ENCODE measurements around the gene UAP1L1. TPM values are rescaled to one million over a fixed set of nuclear protein-coding genes. Genes with fewer than 3 reads are reported as not detected.
A peak's percentile ranks its signal among the peaks of the same experiment; 100 is the strongest.
"Not testable (repeated sequence)": the region's sequence is repeated elsewhere in the genome, so short reads cannot be mapped to it uniquely, and the experiment has no call there.

The UAP1L1 gene
- total and polyA plus RNA-seq, 10 donors = 12.5 to 35.9 (median 26.6) TPM

DNA sequence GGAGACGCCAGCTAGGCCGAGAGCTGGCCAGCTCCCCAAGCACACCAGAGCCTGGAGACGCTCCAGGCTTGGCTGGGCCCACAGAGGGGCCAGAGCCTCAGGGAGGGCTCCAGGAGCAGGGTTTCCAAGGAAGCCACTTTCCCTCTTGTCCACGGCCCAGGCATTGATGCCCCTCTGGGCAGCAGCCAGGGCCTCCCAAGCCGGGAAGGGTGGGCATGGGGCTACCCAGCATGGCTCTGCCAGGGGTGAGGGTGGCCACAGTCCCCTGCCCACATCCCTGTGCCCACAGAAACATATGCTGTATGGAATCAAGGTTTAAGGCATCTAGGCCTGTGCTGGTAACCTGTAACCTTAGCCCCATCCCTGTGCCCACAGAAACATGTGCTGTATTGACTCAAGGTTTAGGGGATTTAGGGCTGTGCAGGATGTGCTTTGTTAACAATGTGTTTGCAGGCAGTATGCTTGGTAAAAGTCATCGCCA is 38.8 kb downstream of the UAP1L1 start:
- Histone ChIP-seq H3K27me3 (replicated peaks in 1 of 7) (no peaks in the 10 kb centered on the region), H3K9me3 (no peaks in the 10 kb centered on the region), H3K4me3 (no peak overlapping the region), H3K36me3 (peaks cover 0 to 24% (median 18%) of the 10 kb centered on the region in 6 donors), H3K4me1 (peaks cover 8 to 49% (median 25%) of the 10 kb centered on the region in 6 donors), H3K27ac (no peak overlapping the region)
- WGBS, 5 donors = 68 to 89% (median 78%) methylated on average over 5 to 6 of the region's 6 CpGs
- TF ChIP-seq POLR2A (IDR thresholded peaks at IDR 0.05) = no peak
- TF ChIP-seq, protein P1, sequence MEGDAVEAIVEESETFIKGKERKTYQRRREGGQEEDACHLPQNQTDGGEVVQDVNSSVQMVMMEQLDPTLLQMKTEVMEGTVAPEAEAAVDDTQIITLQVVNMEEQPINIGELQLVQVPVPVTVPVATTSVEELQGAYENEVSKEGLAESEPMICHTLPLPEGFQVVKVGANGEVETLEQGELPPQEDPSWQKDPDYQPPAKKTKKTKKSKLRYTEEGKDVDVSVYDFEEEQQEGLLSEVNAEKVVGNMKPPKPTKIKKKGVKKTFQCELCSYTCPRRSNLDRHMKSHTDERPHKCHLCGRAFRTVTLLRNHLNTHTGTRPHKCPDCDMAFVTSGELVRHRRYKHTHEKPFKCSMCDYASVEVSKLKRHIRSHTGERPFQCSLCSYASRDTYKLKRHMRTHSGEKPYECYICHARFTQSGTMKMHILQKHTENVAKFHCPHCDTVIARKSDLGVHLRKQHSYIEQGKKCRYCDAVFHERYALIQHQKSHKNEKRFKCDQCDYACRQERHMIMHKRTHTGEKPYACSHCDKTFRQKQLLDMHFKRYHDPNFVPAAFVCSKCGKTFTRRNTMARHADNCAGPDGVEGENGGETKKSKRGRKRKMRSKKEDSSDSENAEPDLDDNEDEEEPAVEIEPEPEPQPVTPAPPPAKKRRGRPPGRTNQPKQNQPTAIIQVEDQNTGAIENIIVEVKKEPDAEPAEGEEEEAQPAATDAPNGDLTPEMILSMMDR (IDR thresholded peaks at IDR 0.05 in 8 of 11, conservative IDR thresholded peaks at IDR 0.05 in 3 of 11) = no peak
- TF ChIP-seq POLR2AphosphoS5 (IDR thresholded peaks at IDR 0.05) = no peak
- DNase-seq = no peak
- intact Hi-C loops (cut with DNase I; ENCODE audit: low total_unique reads) = loop anchor here (5.0 kb wide), 1 partner anchor 106 kb away; the partner anchor contains the start of gene RNF208

DNA sequence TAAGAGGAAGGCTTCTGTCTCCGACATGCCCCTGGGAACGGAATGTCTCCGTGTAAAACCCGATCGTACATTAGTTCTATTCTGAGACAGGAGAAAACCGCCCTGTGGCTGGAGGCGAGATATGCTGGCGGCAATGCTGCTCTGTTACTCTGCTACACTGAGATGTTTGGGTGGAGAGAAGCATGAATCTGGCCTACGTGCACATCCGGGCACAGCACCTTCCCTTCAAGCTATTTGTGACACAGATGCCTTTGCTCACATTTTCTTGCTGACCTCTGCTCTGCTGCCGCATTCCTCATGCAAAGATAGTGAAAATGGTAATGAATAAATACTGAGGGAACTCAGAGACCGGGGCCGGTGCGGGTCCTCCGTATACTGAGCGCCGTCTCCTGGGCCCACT is 39.4 kb downstream of the UAP1L1 start:
- intact Hi-C loops (cut with DNase I; ENCODE audit: low total_unique reads) = loop anchor here (5.0 kb wide), 1 partner anchor 106 kb away; the partner anchor contains the start of gene RNF208
- H3K4me3 ChIP-seq = no peak overlapping the region
- H3K36me3 ChIP-seq = peaks cover 0 to 17% (median 12%) of the 10 kb centered on the region in 6 donors
- H3K4me1 ChIP-seq = peaks cover 8 to 53% (median 27%) of the 10 kb centered on the region in 6 donors
- DNase-seq = no peak
- no peak for TF ChIP-seq POLR2AphosphoS5 (IDR thresholded peaks at IDR 0.05)
- no peak for TF ChIP-seq POLR2A (IDR thresholded peaks at IDR 0.05)
- TF ChIP-seq, protein P1 (IDR thresholded peaks at IDR 0.05 in 8 of 11, conservative IDR thresholded peaks at IDR 0.05 in 3 of 11) = no peak
- whole genome bisulfite sequencing, 5 donors = 75 to 84% (median 82%) methylated on average over 17 of the region's 17 CpGs
- no peak overlapping the region for H3K27ac ChIP-seq
- no peaks in the 10 kb centered on the region for H3K27me3 ChIP-seq (replicated peaks in 1 of 7)
- no peaks in the 10 kb centered on the region for H3K9me3 ChIP-seq

DNA sequence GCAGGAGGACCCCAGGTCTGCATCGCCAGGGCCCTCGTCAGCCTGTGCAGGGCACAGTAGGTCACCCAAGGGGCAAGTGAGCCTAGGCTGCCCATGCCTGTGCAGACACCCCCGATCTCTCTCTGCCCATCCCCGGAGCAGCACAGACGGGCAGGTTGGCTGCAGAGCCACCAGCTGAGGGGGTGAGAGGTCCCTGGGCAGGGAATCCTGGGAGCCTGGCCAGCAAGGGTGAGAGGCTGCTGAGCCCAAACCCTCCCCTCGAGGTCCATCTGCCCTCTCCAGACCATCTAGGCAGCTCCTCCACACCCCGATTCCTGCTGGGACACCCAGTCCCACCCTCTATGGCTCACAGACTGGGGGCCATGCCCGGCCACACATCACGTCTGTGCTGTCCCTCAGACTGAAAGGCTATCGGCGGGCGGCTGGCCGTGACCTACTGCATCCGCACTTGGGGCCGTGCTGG is 40.0 kb downstream of the UAP1L1 start:
- no peak overlapping the region for H3K27ac ChIP-seq
- H3K4me3 ChIP-seq = no peak overlapping the region
- TF ChIP-seq, protein P1 (IDR thresholded peaks at IDR 0.05 in 8 of 11, conservative IDR thresholded peaks at IDR 0.05 in 3 of 11) = no peak
- peak in 1 of 3 donors; percentile 30 for TF ChIP-seq POLR2AphosphoS5 (IDR thresholded peaks at IDR 0.05)
- H3K9me3 ChIP-seq = no peaks in the 10 kb centered on the region
- WGBS, 5 donors = 78 to 93% (median 89%) methylated on average over 11 to 15 of the region's 15 CpGs
- peaks cover 8 to 59% (median 28%) of the 10 kb centered on the region in 6 donors for H3K4me1 ChIP-seq
- DNase-seq = no peak
- peaks cover 0 to 12% (median 6%) of the 10 kb centered on the region in 6 donors for H3K36me3 ChIP-seq
- no peaks in the 10 kb centered on the region for H3K27me3 ChIP-seq (replicated peaks in 1 of 7)
- intact Hi-C loops (cut with DNase I; ENCODE audit: low total_unique reads) = loop anchor here (5.0 kb wide), 1 partner anchor 105 kb away; the partner anchor contains the start of gene RNF208

DNA sequence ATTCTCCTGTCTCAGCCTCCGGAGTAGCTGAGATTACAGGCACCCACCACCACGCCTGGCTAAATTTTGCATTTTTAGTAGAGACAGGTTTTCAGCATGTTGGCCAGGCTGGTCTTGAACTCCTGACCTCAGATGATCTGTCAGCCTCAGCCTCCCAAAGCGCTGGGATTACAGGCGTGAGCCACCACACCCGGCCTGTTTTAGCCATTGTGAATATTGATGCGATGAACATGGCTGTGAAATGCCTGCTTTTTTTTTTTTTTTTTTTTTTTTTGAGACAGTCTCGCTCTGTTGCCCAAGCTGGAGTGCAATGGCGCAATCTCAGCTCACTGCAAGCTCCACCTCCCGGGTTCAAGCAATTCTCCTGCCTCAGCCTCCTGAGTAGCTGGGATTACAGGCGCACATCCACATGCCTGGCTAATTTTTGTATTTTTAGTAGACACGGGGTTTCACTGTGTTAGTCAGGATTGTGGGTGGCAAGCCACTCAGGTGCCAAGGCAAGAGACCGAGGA is 40.8 kb downstream of the UAP1L1 start:
- not testable (repeated sequence) for H3K36me3 ChIP-seq; H3K4me3 ChIP-seq; H3K27ac ChIP-seq; H3K27me3 ChIP-seq (replicated peaks in 1 of 7); H3K9me3 ChIP-seq; DNase-seq
- peaks cover 8 to 57% (median 26%) of the 10 kb centered on the region in 6 donors for H3K4me1 ChIP-seq
- intact Hi-C loops (cut with DNase I; ENCODE audit: low total_unique reads) = loop anchor here (5.0 kb wide), 1 partner anchor 104 kb away; the partner anchor contains the start of gene RNF208
- 70 to 82% (median 75%) methylated on average over 12 of the region's 12 CpGs for WGBS, 5 donors

DNA sequence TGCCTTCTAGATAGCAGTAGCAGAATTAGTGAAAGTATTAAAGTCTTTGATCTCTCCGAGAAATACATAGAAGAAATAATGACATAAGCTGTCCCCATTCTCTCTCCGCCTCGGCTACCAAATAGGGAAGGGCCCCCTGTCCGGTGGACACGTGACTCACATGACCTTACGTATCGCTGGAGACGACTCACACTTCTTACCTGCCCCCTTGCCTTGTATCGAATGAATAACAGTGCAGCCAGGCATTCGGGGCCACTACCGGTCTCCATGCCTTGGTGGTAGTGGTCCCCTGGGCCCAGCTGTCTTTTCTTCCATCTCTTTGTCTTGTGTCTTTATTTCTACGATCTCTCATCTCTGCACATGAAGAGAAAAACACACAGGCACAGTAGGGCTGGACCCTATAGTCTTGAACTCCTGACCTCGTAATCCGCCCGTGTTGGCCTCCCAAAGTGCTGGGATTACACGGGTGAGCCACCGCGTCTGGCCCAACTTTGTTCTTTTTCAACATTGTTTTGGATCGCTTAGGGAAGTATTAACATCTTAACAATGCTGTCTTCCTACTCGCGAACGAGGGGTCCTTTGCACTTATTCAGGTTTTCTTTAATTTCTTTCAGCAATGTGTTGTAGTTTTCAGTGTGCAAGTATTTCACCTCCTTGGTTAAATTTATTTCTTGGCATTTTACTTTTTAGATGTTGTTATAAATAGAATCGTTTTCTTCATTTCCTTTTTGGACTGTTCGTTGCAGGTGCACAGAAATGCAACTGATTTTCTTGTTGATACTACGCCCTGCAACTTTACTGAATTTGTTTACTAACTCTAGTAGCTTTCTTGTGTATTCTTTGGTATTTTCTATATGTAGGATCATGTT is 44.8 kb downstream of the UAP1L1 start:
- H3K36me3 ChIP-seq; H3K27me3 ChIP-seq (replicated peaks in 1 of 7); DNase-seq; H3K9me3 ChIP-seq; intact Hi-C loops (cut with DNase I; ENCODE audit: low total_unique reads): not testable (repeated sequence)
- Histone ChIP-seq H3K4me1 (peaks cover 8 to 53% (median 23%) of the 10 kb centered on the region in 6 donors), H3K4me3 (peak overlapping the region in 1 of 8 donors; percentile 42), H3K27ac (peak overlapping the region in 5 of 8 donors; percentile 27 to 59 (median 43))
- 48 to 69% (median 65%) methylated on average over 14 to 25 of the region's 25 CpGs for WGBS, 5 donors

DNA sequence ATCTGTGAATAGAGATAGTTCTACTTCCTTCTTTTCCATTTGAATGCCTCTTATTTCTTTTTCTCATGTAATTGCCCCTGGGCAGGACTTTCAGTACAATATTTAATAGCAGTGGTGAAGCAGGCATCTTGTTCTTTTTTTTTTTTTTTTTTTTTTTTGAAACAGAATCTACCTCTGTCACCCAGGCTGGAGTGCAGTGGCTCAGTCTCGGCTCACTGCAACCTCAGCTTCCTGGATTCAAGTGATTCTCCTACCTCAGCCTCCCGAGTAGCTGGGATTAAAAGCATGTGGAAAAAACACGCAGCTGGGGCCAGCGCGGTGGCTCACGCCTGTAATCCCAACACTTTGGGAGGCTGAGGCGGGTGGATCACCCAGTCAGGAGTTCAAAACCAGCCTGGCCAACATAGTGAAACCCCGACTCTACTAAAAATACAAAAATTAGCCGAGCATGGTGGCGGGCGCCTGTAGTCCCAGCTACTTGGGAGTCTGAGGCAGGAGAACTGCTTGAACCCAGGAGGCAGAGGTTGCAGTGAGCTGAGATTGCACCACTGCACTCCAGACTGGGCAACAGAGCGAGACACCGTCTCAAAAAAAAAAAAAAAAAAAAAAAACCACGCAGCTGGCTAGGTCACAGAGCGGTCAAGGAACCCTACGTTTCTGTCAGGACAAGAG is 45.6 kb downstream of the UAP1L1 start:
- H3K27me3 ChIP-seq (replicated peaks in 1 of 7); DNase-seq; H3K36me3 ChIP-seq; intact Hi-C loops (cut with DNase I; ENCODE audit: low total_unique reads); H3K9me3 ChIP-seq; H3K4me3 ChIP-seq: not testable (repeated sequence)
- H3K4me1 ChIP-seq = peaks cover 15 to 61% (median 31%) of the 10 kb centered on the region in 6 donors
- WGBS, 5 donors = 67 to 76% (median 72%) methylated on average over 16 of the region's 16 CpGs
- peak overlapping the region in 4 of 8 donors; percentile 34 to 48 (median 42) for H3K27ac ChIP-seq

All from spleen (tissue), 11 donors.